Pancreas (tissue), 10 donors: ENCODE measurements around the gene SMARCD1. TPM values are rescaled to one million over a fixed set of nuclear protein-coding genes. Genes with fewer than 3 reads are reported as not detected.

ENCODE experiments used
- ATAC-seq, 4 donors: fragments of 200-7000 bp; cut with Tn5 transposase; one replicate each; pipeline versions ENCODE4 v1.8.0 to v1.9.1; 2020; ENCODE audit warnings: mild to moderate bottlenecking in 4 of 4, moderate library complexity in 4 of 4
- DNase-seq, 6 donors: peaks; one replicate each; pipeline ENCODE4 v3.0.0-alpha.2; 2020
- FAIRE-seq: peaks from 2 replicates; lab custom pipeline; 2012; peaks lifted over from hg19 to GRCh38; lab: Jason Lieb, UNC
- H3K27ac ChIP-seq, 4 donors: fragments of 200-600 bp; sonication (generic); 1 replicate in 3 of 4; 2 replicates in 1 of 4; pipeline versions ENCODE4 v1.5.0 to v1.8.0; 2020
- H3K27me3 ChIP-seq, 4 donors: fragments of 200-600 bp; one replicate each; pipeline ENCODE4 v1.8.0; 2021
- H3K36me3 ChIP-seq, 3 donors: fragments of 200-600 bp; sonication (generic) in 1 of 3; one replicate each; pipeline versions ENCODE4 v1.5.0 to v1.8.0; 2020 to 2021
- H3K4me1 ChIP-seq, 3 donors: fragments of 200-600 bp; one replicate each; pipeline ENCODE4 v1.8.0; 2021
- H3K4me3 ChIP-seq, 4 donors: fragments of 200-600 bp; sonication (generic) in 2 of 4; one replicate each; pipeline versions ENCODE4 v1.5.0 to v1.8.0; 2020 to 2021
- H3K9me3 ChIP-seq, 4 donors: fragments of 200-600 bp; one replicate each; pipeline ENCODE4 v1.8.0; 2021
- WGBS, 2 donors: extraction: QIAGEN DNeasy Blood & Tissue Kit; methylation state at CpG; one replicate each; pipeline ENCODE4 v1.1.7; 2013; 5-methylcytosine and 5-hydroxymethylcytosine counted together
- intact Hi-C, 3 donors: fragments of 100-400 bp; cut with DNase I; formaldehyde crosslinking; loops; one replicate each; pipeline versions ENCODE4 v1.11.1 to v1.14.2; 2022
- polyA plus RNA-seq, 2 donors: library from polyadenylated mRNA; stranded (reverse); fragments of 200-250 nt; gene quantifications; one replicate each; pipeline ENCODE4 v1.2.3, GENCODE V29; 2013
- total RNA-seq, 6 donors: library from RNA; stranded (reverse); fragmentation: NEBNext Ultra II Directional in 4 of 6; extraction: Animal tissue kit (Norgen Biotek cat#: 25700) in 4 of 6; gene quantifications; one replicate each; pipeline versions ENCODE4 v1.2.1 to v1.2.4, GENCODE V29; 2021 to 2023
- TF ChIP-seq, protein P1 (sequence below), 4 donors: fragments of 200-600 bp; sonication (generic) in 3 of 4; IDR thresholded peaks; one replicate each; pipeline versions ENCODE4 v1.5.0 to v1.8.0; 2021; ENCODE audit warnings: antibody characterized with exemption in 4 of 4
- donor health status: healthy with polysubstance abuse.
- donor health status: DM: no; HTN: no; CAD: no; lungs with moderate emphysema.
- donor health status: DM: no; HTN: no; CAD: no.
- donor health status: control.
- donor health status: control.
- donor health status: Bipolar disorder and iron deficiency.
- donor health status: DM: yes; HTN: yes; CAD: no.
- donor health status: DM: no; HTN: no; CAD: no.
- donor health status: DM: no; HTN: no; CAD: no.
- donor health status: DM: yes; HTN: yes; CAD: no.

SMARCD1 gene
- total and polyA plus RNA-seq, 8 donors = 12.5 to 22.8 (median 15.4) TPM

DNA sequence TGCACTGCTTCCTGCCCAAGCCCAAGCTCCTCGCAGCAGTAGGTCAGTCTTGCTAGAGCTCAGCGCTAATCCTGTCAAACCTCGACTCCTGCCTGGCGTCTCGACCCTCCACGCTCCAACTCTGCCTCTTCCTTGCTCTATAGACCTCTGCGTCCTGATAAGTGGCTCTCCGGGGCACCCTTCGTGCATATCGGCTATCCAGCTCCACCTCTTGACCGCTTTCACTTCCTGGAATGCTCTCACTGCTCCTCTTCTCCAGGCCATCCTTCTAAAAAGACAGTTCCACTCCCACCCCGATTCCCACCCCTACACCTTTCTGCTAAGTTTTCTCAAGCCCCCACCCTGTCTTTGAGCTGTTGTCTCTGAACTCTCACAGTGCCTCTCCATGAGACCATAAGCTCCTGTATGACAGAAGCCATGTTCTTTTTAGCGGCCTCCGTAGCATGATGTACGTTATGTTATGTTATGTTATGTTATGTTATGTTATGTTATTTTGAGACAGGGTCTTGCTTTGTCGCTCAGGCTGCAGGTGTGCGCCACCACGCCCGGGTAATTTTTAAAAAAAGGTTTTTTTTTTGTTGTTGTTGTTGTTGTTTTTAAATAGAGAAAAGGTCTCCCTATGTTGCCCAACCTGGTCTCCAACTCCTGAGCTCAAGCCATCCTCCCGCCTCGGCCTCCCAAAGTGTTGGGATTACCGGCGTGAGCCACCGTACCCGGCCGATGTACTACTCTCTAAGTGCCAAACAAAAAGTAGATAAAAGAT is 27.5 kb downstream of the SMARCD1 start:
- Histone ChIP-seq H3K27ac (peak overlapping the region; percentile 78 to 94 (median 90)), H3K4me3 (peak overlapping the region; percentile 46 to 84 (median 75)), H3K9me3 (no peaks in the 10 kb centered on the region), H3K36me3 (peaks cover 0 to 5% (median 0%) of the 10 kb centered on the region in 3 donors), H3K27me3 (no peaks in the 10 kb centered on the region), H3K4me1 (peaks cover 5 to 26% (median 6%) of the 10 kb centered on the region in 3 donors)
- peak; percentile 5 to 32 (median 25) for ATAC-seq
- TF ChIP-seq, protein P1, sequence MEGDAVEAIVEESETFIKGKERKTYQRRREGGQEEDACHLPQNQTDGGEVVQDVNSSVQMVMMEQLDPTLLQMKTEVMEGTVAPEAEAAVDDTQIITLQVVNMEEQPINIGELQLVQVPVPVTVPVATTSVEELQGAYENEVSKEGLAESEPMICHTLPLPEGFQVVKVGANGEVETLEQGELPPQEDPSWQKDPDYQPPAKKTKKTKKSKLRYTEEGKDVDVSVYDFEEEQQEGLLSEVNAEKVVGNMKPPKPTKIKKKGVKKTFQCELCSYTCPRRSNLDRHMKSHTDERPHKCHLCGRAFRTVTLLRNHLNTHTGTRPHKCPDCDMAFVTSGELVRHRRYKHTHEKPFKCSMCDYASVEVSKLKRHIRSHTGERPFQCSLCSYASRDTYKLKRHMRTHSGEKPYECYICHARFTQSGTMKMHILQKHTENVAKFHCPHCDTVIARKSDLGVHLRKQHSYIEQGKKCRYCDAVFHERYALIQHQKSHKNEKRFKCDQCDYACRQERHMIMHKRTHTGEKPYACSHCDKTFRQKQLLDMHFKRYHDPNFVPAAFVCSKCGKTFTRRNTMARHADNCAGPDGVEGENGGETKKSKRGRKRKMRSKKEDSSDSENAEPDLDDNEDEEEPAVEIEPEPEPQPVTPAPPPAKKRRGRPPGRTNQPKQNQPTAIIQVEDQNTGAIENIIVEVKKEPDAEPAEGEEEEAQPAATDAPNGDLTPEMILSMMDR (IDR thresholded peaks at IDR 0.05) = no peak
- intact Hi-C loops = no loop called here
- no peak for DNase-seq
- WGBS, 2 donors = 5 to 6% methylated on average over 26 of the region's 26 CpGs
- no peak for FAIRE-seq

DNA sequence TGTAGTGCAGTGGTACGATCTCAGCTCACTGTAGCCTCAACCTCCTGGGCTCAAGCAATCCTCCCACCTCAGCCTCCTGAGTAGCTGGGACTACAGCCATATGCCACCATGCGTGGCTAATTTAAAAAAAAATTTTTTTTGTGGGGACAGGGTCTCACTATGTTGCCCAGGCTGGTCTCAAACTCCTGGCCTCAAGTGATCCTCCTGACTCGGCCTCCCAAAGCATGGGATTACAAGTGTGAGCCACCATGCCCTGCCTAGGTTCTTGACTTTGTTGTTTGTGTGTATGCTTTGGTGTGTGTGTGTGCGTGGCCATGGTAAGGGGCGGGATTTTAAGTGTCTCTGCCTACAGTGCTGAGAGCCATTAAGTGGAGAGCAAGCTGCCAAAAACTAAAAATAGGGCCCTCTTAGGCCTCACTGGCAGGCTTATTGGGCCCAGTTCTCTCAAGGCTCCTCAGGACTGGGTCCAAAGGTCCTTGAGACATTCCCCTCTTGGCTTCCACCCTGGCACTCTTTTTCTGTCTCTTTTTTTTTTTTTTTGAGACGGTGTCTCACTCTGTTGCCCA is 32.0 kb downstream of the SMARCD1 start:
- FAIRE-seq = no peak
- Histone ChIP-seq H3K27ac (no peak overlapping the region), H3K4me1 (peaks cover 5 to 14% (median 6%) of the 10 kb centered on the region in 3 donors), H3K36me3 (peaks cover 0 to 5% (median 0%) of the 10 kb centered on the region in 3 donors), H3K27me3 (no peaks in the 10 kb centered on the region), H3K9me3 (no peaks in the 10 kb centered on the region), H3K4me3 (no peak overlapping the region)
- DNase-seq = no peak
- TF ChIP-seq, protein P1 (IDR thresholded peaks at IDR 0.05) = no peak
- no peak for ATAC-seq
- intact Hi-C loops = no loop called here
- 80% methylated on average over 6 of the region's 6 CpGs for WGBS, 2 donors

DNA sequence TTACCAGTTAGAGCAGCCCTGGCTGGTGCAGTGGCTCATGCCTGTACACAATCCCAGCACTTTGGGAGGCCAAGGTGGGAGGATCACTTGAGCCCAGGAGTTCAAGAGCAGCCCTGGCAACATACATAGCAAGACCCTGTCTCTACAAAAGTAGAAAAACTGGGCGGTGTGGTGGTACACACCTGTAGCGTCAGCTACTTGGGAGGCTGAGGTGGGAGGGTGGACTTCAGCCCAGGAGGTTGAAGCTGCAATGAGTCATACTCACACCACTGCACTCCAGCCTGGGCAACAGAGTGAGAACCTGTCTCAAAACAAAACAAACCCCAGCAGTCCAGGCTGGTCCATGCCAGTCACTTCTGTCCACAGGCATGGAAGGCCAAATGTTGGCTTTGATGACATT is 34.2 kb downstream of the SMARCD1 start:
- no peak for ATAC-seq
- no peaks in the 10 kb centered on the region for H3K4me1 ChIP-seq
- no peak overlapping the region for H3K27ac ChIP-seq
- FAIRE-seq = no peak
- H3K4me3 ChIP-seq = no peak overlapping the region
- DNase-seq = no peak
- no peaks in the 10 kb centered on the region for H3K27me3 ChIP-seq
- H3K9me3 ChIP-seq = no peaks in the 10 kb centered on the region
- 98 to 100% methylated on average over 2 of the region's 2 CpGs for WGBS, 2 donors
- intact Hi-C loops = no loop called here
- TF ChIP-seq, protein P1 (IDR thresholded peaks at IDR 0.05) = no peak
- peaks cover 0 to 5% (median 0%) of the 10 kb centered on the region in 3 donors for H3K36me3 ChIP-seq

DNA sequence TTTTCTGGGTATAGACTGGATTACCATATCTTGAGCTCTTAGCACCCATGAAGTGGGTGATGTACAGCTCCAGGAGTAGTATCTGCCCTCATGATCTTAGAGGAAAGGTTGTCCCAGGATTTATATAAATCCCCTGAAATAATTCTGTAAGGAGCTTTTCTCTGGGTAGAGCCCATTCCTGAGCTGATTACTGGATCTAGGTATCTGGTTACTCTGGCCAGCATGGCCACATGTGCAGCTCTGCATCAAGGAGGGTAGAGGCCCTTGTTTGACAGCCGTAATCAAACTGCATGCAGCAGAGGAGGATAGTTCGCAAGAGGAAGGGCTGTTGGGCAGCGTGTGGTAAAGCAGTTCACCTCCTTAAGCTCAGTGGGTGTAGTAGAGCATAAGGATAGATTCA is 35.4 kb downstream of the SMARCD1 start:
- no peak overlapping the region for H3K4me3 ChIP-seq
- peaks cover 0 to 5% (median 0%) of the 10 kb centered on the region in 3 donors for H3K36me3 ChIP-seq
- no peaks in the 10 kb centered on the region for H3K4me1 ChIP-seq
- intact Hi-C loops = no loop called here
- DNase-seq = no peak
- no peak for FAIRE-seq
- H3K27ac ChIP-seq = no peak overlapping the region
- no peaks in the 10 kb centered on the region for H3K27me3 ChIP-seq
- 90 to 97% methylated on average over 3 of the region's 3 CpGs for WGBS, 2 donors
- no peaks in the 10 kb centered on the region for H3K9me3 ChIP-seq
- TF ChIP-seq, protein P1 (IDR thresholded peaks at IDR 0.05) = no peak
- no peak for ATAC-seq

DNA sequence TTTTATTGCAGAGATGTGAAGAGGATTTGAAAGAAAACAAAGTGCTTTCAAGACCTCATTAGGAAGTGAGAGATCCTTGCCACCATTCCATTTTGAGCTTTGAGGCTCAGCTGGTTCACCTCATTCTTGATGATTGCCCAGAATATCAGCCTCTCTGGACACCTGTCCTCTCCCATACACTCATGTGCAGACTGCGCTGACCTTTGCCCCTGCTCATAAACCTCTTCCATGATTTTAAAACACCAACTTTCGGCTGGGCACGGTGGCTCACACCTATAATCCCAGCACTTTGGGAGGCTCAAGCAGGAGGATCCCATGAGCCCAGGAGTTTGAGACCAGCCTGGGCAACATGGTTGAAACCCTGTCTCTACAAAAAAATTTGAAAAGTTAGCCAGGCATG is 35.8 kb downstream of the SMARCD1 start:
- H3K36me3 ChIP-seq = peaks cover 0 to 2% (median 0%) of the 10 kb centered on the region in 3 donors
- H3K9me3 ChIP-seq = no peaks in the 10 kb centered on the region
- DNase-seq (no peak), FAIRE-seq (no peak), ATAC-seq (no peak)
- no peaks in the 10 kb centered on the region for H3K27me3 ChIP-seq
- no peaks in the 10 kb centered on the region for H3K4me1 ChIP-seq
- no peak overlapping the region for H3K27ac ChIP-seq
- no peak overlapping the region for H3K4me3 ChIP-seq
- intact Hi-C loops = no loop called here
- 84 to 88% methylated on average over 3 of the region's 3 CpGs for WGBS, 2 donors
- TF ChIP-seq, protein P1 (IDR thresholded peaks at IDR 0.05) = no peak
